PC-9 (cell line): ENCODE data around the gene ABLIM2.

Source experiments
- EZH2 ChIP-seq: fragments of 200-600 bp; sonication (generic); IDR thresholded peaks from 2 replicates; pipeline ENCODE4 v1.8.0; 2017; ENCODE audit warnings: antibody characterized with exemption, low read depth
- TF ChIP-seq, protein P1 (sequence below): fragments of 200-600 bp; sonication (generic); conservative IDR thresholded peaks from 2 replicates; pipeline ENCODE4 v1.6.1; 2017; ENCODE audit warnings: mixed run types, antibody characterized with exemption, mild to moderate bottlenecking, moderate library complexity

GRCh38 chr4:8052160-8052691 is 106.4 kb downstream of the ABLIM2 start:
- TF ChIP-seq, protein P1, sequence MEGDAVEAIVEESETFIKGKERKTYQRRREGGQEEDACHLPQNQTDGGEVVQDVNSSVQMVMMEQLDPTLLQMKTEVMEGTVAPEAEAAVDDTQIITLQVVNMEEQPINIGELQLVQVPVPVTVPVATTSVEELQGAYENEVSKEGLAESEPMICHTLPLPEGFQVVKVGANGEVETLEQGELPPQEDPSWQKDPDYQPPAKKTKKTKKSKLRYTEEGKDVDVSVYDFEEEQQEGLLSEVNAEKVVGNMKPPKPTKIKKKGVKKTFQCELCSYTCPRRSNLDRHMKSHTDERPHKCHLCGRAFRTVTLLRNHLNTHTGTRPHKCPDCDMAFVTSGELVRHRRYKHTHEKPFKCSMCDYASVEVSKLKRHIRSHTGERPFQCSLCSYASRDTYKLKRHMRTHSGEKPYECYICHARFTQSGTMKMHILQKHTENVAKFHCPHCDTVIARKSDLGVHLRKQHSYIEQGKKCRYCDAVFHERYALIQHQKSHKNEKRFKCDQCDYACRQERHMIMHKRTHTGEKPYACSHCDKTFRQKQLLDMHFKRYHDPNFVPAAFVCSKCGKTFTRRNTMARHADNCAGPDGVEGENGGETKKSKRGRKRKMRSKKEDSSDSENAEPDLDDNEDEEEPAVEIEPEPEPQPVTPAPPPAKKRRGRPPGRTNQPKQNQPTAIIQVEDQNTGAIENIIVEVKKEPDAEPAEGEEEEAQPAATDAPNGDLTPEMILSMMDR: no peak
- no peak for TF ChIP-seq EZH2
